HCT116 (cell line): ENCODE data around the gene SERGEF.

Experiments
- CEBPB ChIP-seq: IDR thresholded peaks from 2 replicates; pipeline ENCODE4 v1.6.1; 2012; ENCODE audit warnings: low read depth
- CTCF ChIP-seq, 3 experiments: fragments of 200-600 bp in 1 of 3; sonication (generic) in 1 of 3; IDR thresholded peaks in 2 of 3; conservative IDR thresholded peaks in 1 of 3; 2 replicates each; pipeline ENCODE4 v1.5.1; 2012 to 2017; ENCODE audit warnings: low read depth in 2 of 3, low read length in 2 of 3, antibody characterized with exemption in 1 of 3, borderline replicate concordance in 1 of 3, control low read depth in 1 of 3, mild to moderate bottlenecking in 1 of 3, mixed read lengths in 1 of 3, mixed run types in 1 of 3, moderate library complexity in 1 of 3; ENCODE audit not compliant: insufficient read depth in 1 of 3
- EGR1 ChIP-seq: IDR thresholded peaks from 2 replicates; pipeline ENCODE4 v1.6.1; 2012; ENCODE audit warnings: low read depth
- EZH2 ChIP-seq: fragments of 200-600 bp; sonication (generic); IDR thresholded peaks from 2 replicates; pipeline ENCODE4 v1.6.1; 2017; ENCODE audit warnings: antibody characterized with exemption, mixed run types
- EZH2phosphoT487 ChIP-seq: fragments of 200-600 bp; IDR thresholded peaks from 2 replicates; pipeline ENCODE4 v1.6.1; 2018; ENCODE audit warnings: antibody characterized with exemption, borderline replicate concordance
- MAX ChIP-seq: IDR thresholded peaks from 2 replicates; pipeline ENCODE4 v1.6.1; 2012
- POLR2A ChIP-seq: IDR thresholded peaks from 2 replicates; pipeline ENCODE4 v1.7.0; 2011; ENCODE audit warnings: borderline replicate concordance; ENCODE audit not compliant: insufficient read depth, insufficient read length; ENCODE audit errors: extremely low read depth
- ZNF274 ChIP-seq: fragments of 200-500 bp; sonication (Bioruptor generic); IDR thresholded peaks from 2 replicates; pipeline ENCODE4 v1.6.1; 2014; ENCODE audit warnings: mild to moderate bottlenecking, low read depth, low read length, inconsistent platforms
- TF ChIP-seq, protein P1 (sequence below): IDR thresholded peaks from 2 replicates; pipeline ENCODE4 v1.6.1; 2012; ENCODE audit warnings: low read depth

- TF ChIP-seq EZH2 (no peak), CTCF (IDR thresholded peaks at IDR 0.05 in 2 of 3, conservative IDR thresholded peaks at IDR 0.05 in 1 of 3; ENCODE audit: borderline replicate concordance in 1 of 3, insufficient read depth in 1 of 3, low read depth in 2 of 3, low read length in 2 of 3) (no peak), EGR1 (no peak), EZH2phosphoT487 (no peak), ZNF274 (no peak), POLR2A (no peak), CEBPB (no peak), MAX (no peak)
- TF ChIP-seq, protein P1, sequence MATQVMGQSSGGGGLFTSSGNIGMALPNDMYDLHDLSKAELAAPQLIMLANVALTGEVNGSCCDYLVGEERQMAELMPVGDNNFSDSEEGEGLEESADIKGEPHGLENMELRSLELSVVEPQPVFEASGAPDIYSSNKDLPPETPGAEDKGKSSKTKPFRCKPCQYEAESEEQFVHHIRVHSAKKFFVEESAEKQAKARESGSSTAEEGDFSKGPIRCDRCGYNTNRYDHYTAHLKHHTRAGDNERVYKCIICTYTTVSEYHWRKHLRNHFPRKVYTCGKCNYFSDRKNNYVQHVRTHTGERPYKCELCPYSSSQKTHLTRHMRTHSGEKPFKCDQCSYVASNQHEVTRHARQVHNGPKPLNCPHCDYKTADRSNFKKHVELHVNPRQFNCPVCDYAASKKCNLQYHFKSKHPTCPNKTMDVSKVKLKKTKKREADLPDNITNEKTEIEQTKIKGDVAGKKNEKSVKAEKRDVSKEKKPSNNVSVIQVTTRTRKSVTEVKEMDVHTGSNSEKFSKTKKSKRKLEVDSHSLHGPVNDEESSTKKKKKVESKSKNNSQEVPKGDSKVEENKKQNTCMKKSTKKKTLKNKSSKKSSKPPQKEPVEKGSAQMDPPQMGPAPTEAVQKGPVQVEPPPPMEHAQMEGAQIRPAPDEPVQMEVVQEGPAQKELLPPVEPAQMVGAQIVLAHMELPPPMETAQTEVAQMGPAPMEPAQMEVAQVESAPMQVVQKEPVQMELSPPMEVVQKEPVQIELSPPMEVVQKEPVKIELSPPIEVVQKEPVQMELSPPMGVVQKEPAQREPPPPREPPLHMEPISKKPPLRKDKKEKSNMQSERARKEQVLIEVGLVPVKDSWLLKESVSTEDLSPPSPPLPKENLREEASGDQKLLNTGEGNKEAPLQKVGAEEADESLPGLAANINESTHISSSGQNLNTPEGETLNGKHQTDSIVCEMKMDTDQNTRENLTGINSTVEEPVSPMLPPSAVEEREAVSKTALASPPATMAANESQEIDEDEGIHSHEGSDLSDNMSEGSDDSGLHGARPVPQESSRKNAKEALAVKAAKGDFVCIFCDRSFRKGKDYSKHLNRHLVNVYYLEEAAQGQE = no peak
These were observed 73.3 kb downstream of the SERGEF start for GRCh38 chr11:17939542-17939941.
